ENCODE results near the gene UBC.
"Not testable (repeated sequence)": the region's sequence is repeated elsewhere in the genome, so short reads cannot be mapped to it uniquely, and the experiment has no call there.

Gene UBC

DNA sequence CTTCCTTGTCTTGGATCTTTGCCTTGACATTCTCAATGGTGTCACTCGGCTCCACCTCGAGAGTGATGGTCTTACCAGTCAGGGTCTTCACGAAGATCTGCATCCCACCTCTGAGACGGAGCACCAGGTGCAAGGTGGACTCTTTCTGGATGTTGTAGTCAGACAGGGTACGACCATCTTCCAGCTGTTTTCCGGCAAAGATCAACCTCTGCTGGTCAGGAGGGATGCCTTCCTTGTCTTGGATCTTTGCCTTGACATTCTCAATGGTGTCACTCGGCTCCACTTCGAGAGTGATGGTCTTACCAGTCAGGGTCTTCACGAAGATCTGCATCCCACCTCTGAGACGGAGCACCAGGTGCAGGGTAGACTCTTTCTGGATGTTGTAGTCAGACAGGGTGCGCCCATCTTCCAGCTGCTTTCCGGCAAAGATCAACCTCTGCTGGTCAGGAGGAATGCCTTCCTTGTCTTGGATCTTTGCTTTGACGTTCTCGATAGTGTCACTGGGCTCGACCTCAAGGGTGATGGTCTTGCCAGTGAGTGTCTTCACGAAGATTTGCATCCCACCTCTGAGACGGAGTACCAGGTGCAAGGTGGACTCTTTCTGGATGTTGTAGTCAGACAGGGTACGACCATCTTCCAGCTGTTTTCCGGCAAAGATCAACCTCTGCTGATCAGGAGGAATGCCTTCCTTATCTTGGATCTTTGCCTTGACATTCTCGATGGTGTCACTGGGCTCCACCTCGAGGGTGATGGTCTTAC is 1.7 kb downstream of the UBC start:
- peaks cover 55% of the 10 kb centered on the region for H3K4me1 Mint-ChIP-seq (ENCODE audit: low read depth)
- H3K4me3 Mint-ChIP-seq, result peak overlapping the region; percentile 95
- H3K9me3 Mint-ChIP-seq; H3K27me3 Mint-ChIP-seq (ENCODE audit: low read depth): not testable (repeated sequence)
- H3K27ac Mint-ChIP-seq, result peak overlapping the region; percentile 97
- peaks cover 43% of the 10 kb centered on the region for H3K36me3 Mint-ChIP-seq (ENCODE audit: low read depth)

DNA sequence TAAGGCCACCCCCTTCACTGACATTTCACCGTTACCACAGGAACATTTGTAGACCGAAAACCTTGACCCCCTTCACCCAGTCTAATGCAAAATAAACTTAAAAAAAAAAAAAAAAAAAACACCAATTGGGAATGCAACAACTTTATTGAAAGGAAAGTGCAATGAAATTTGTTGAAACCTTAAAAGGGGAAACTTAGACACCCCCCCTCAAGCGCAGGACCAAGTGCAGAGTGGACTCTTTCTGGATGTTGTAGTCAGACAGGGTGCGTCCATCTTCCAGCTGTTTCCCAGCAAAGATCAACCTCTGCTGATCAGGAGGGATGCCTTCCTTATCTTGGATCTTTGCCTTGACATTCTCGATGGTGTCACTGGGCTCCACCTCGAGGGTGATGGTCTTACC is 2.9 kb downstream of the UBC start:
- Mint-ChIP-seq H3K36me3 (ENCODE audit: low read depth) (peaks cover 43% of the 10 kb centered on the region), H3K4me1 (ENCODE audit: low read depth) (peaks cover 47% of the 10 kb centered on the region), H3K4me3 (peak overlapping the region; percentile 71), H3K27ac (peak overlapping the region; percentile 46)
- not testable (repeated sequence) for H3K9me3 Mint-ChIP-seq; H3K27me3 Mint-ChIP-seq (ENCODE audit: low read depth)

DNA sequence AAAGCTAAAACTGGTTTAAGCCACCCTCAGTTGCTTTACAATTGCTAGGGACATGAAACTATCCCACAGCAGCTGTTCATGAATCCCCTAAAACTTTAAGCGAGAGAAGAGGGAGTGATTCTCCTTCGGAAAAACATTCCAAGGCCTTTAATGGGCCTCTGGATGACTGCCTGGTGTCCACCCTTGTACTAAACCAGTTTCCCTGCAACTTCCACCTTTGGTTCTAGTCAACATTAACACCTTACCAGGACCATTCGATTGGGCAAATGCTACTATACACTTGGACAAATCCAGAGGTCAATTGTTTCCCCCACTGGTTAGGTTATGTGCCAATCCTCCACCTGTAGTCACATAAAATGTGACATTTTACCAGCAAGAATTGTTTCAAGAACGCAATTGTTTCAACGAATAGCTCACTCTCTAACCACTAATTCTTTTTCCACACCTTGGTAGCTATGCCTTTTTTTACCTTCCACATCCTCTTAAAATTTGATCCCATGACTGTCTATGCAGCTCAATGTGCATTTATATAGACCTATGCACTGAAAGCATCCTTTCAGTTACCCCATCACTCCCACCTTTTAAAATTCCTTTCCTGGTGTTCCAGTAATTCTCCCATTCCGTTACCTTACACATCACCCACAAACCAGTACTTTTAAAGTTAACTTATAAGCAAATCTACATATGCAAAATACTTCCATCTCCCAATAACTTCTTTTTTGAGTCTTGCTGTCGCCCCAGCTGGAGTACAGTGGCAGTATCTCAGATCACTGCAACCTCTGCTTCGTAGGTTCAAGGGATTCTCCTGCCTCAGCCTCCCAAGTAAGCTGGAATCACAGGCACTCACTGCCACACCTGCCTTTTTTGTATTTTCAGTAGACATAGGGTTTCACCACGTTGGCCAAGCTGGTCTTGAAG is 3.6 kb downstream of the UBC start:
- peaks cover 45% of the 10 kb centered on the region for H3K4me1 Mint-ChIP-seq (ENCODE audit: low read depth)
- peak overlapping the region; percentile 43 for H3K27ac Mint-ChIP-seq
- H3K4me3 Mint-ChIP-seq, result peak overlapping the region; percentile 71
- H3K9me3 Mint-ChIP-seq, result no peaks in the 10 kb centered on the region
- H3K27me3 Mint-ChIP-seq (ENCODE audit: low read depth), result no peaks in the 10 kb centered on the region
- peaks cover 43% of the 10 kb centered on the region for H3K36me3 Mint-ChIP-seq (ENCODE audit: low read depth)

DNA sequence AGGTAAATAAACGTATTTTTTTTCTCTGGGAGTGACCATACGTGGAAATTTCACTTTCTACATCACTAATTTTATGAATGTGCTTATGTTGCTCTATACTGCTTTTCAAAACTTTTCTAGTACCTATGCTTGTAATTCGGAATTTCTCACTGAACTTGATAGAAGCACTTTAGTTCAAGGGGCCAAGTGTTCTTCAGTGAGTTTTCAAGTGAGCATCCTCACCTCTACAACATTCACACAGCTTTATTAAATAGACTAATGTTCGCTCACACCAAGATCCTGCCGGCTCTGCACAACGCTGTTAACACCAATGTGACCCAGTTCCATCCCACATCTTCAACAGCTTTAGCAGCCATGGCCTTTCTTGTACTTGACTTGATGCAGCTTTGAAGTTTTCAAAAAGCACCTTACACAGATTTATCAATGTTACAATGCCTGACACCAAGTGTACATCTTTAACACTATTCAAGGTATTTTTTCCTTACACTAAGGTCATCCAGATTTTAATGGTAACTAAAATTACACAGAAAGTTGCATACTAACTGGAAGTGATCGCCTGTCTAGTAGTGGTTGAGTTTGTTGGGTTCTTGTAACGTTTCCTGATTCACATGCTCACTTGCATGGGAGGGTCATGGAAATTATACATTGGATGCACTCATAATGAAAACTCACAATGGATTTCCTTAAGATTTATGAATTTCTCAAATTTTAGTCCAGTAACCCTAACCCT is 4.5 kb downstream of the UBC start:
- H3K27ac Mint-ChIP-seq, result peak overlapping the region; percentile 42
- H3K36me3 Mint-ChIP-seq (ENCODE audit: low read depth), result peaks cover 43% of the 10 kb centered on the region
- no peaks in the 10 kb centered on the region for H3K9me3 Mint-ChIP-seq
- H3K27me3 Mint-ChIP-seq (ENCODE audit: low read depth), result no peaks in the 10 kb centered on the region
- H3K4me3 Mint-ChIP-seq, result peak overlapping the region; percentile 19
- peaks cover 40% of the 10 kb centered on the region for H3K4me1 Mint-ChIP-seq (ENCODE audit: low read depth)

DNA sequence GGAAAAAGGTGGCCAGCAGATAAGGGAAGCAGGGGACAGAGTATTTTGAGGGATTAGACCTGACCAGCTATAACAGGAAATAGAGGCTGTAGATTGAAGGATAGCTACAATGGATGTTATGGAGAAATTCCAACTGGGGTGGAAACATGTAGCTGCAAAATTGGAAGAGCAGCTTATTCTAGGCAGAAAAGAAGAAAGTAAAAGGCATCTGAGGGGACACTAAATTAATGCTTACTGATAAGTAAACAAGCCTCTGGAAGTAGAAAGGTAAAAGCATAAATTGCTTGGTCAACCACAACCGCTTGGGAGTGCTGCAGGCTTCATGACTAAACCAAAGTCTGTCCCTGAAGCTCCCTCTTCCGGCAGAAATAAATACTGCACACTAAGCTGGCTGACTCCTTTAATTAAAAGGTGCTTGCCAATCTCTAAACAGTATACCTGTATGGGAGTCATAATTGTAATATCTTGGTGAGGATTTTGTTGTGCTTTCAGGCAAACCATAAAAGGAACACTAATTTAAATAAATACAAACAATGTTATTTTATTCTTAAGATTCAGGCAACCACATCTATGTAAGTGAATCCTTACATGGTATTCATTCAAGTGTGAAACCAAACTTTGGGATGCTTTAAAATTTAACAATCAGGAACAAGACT is 7.7 kb downstream of the UBC start:
- H3K27ac Mint-ChIP-seq, result peak overlapping the region; percentile 32

DNA sequence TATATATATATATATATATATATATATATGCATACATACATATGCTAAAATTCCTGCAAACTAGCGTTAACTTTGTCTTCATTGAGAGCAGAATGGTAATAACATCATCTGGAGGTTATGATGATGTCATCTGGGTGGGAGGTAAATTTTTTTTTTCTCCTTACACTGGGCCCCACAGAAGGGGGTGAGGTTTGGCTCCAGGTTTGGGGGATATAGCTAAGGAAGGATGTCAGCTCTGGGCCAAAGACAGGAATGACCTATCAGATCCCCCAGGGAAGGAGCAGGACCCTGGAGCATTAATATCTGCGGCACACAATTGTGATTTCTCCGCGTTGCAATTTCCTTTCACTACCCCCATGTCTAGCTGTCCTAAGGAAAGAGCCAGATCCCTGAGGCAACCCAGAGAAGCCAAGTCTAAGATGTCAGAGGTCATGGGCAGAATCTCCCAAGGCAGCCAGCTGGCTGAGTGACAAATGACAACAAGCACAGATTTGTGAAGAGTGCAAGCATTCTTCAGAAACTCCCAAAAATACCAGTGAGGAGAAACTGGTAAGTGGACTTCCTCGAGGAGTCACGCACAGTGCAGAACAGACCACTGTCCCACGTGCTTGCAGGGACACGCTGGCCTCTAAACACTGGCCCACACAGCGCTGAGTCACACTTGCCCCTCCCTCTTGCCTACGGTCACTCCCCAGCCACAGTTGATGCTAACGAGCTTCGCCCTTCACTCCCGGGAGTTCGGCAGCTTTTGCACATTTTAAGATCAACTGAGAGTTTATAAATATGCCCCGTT is 9.9 kb downstream of the UBC start:
- Mint-ChIP-seq H3K9me3 (no peaks in the 10 kb centered on the region), H3K27me3 (ENCODE audit: low read depth) (no peaks in the 10 kb centered on the region), H3K4me3 (no peak overlapping the region), H3K36me3 (ENCODE audit: low read depth) (no peaks in the 10 kb centered on the region), H3K27ac (no peak overlapping the region), H3K4me1 (ENCODE audit: low read depth) (peaks cover 6% of the 10 kb centered on the region)

More for the DNA sequence above, 7.7 kb downstream of the UBC start:
- no peaks in the 10 kb centered on the region for H3K27me3 Mint-ChIP-seq (ENCODE audit: low read depth)
- no peaks in the 10 kb centered on the region for H3K9me3 Mint-ChIP-seq
- H3K4me3 Mint-ChIP-seq, result no peak overlapping the region
- peaks cover 20% of the 10 kb centered on the region for H3K36me3 Mint-ChIP-seq (ENCODE audit: low read depth)
- peaks cover 23% of the 10 kb centered on the region for H3K4me1 Mint-ChIP-seq (ENCODE audit: low read depth)

DNA sequence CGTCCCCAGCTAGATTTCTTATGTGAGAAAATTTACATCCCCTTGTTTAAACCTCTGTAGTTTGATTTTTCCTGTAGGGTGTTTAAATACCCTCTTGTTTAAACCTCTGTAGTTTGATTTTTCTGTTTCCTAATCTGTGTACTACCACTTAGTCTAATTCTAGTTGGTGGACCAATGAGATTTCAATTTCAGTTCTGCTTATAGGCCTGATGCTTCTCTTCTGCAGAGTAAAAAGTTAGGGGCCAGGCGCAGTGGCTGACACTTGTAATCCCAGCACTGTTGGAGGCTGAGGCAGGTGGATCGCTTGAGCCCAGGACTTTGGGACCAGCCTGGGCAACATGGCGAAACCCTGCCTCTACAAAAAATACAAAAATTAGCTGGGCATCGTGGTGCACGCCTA is 11.5 kb downstream of the UBC start:
- Mint-ChIP-seq H3K27me3 (ENCODE audit: low read depth) (peaks cover 5% of the 10 kb centered on the region), H3K4me3 (no peak overlapping the region), H3K9me3 (no peaks in the 10 kb centered on the region), H3K4me1 (ENCODE audit: low read depth) (peaks cover 17% of the 10 kb centered on the region), H3K36me3 (ENCODE audit: low read depth) (no peaks in the 10 kb centered on the region), H3K27ac (no peak overlapping the region)

DNA sequence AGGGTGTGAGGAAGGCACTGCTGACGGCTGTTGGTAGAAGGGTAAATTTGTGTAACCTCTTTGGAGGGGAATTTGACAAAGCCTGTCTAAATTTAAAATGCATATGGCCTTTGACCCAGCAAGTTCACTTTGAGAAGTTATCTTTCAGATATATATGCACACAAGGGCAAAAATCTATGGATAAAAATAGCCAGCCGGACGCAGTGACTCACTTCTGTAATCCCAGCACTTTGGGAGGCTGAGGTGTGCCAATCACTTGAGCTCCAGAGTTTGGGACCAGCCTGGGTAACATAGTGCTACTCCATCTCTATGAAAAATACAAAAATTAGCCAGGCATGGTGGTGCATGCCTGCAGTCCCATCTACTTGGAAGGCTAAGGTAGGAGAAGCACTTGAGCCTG is 13.4 kb downstream of the UBC start:
- H3K4me1 Mint-ChIP-seq (ENCODE audit: low read depth), result peaks cover 12% of the 10 kb centered on the region
- H3K36me3 Mint-ChIP-seq (ENCODE audit: low read depth), result no peaks in the 10 kb centered on the region
- no peak overlapping the region for H3K4me3 Mint-ChIP-seq
- H3K9me3 Mint-ChIP-seq, result no peaks in the 10 kb centered on the region
- no peak overlapping the region for H3K27ac Mint-ChIP-seq
- H3K27me3 Mint-ChIP-seq (ENCODE audit: low read depth), result peaks cover 5% of the 10 kb centered on the region

DNA sequence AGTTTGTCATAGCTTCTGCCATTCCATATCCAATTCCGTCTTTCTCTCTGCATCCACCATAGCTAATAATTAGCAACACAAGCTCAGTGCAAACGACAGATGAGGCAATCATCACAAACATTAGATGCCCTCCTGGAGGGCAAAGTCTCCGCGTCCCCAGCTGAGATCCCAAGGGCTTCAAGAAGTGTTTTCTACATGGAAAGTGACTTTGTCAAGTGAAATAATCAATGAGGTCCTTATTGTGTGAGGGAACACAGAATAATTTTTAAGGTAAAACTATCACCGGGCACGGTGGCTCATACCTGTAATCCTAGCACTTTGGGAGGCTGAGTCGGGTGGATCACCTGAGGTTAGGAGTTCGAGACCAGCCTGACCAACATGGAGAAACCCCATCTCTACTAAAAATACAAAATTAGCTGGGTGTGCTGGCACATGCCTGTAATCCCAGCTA is 14.1 kb downstream of the UBC start:
- not testable (repeated sequence) for H3K36me3 Mint-ChIP-seq (ENCODE audit: low read depth); H3K27ac Mint-ChIP-seq; H3K4me3 Mint-ChIP-seq; H3K27me3 Mint-ChIP-seq (ENCODE audit: low read depth); H3K9me3 Mint-ChIP-seq
- H3K4me1 Mint-ChIP-seq (ENCODE audit: low read depth), result peaks cover 12% of the 10 kb centered on the region

DNA sequence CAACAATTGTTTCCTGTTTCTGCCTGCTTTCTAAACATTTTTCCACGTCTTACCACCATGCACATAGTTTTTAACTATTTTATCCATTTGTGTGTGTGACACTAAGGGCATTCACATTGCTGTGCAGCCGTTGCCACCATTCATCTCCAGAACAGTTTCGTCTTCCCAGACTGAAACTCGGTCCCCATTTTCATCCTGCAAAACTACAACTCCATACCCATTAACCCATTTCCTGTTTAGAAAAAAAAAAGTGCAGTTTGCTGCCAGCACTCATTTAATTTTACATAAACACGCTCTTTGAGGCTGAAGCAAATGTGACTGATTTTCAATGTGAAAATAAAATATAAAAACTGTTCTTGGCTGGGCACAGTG is 15.5 kb downstream of the UBC start:
- Mint-ChIP-seq H3K4me3 (no peak overlapping the region), H3K27ac (no peak overlapping the region), H3K36me3 (ENCODE audit: low read depth) (no peaks in the 10 kb centered on the region), H3K9me3 (no peaks in the 10 kb centered on the region), H3K27me3 (ENCODE audit: low read depth) (peaks cover 5% of the 10 kb centered on the region), H3K4me1 (ENCODE audit: low read depth) (peaks cover 14% of the 10 kb centered on the region)

DNA sequence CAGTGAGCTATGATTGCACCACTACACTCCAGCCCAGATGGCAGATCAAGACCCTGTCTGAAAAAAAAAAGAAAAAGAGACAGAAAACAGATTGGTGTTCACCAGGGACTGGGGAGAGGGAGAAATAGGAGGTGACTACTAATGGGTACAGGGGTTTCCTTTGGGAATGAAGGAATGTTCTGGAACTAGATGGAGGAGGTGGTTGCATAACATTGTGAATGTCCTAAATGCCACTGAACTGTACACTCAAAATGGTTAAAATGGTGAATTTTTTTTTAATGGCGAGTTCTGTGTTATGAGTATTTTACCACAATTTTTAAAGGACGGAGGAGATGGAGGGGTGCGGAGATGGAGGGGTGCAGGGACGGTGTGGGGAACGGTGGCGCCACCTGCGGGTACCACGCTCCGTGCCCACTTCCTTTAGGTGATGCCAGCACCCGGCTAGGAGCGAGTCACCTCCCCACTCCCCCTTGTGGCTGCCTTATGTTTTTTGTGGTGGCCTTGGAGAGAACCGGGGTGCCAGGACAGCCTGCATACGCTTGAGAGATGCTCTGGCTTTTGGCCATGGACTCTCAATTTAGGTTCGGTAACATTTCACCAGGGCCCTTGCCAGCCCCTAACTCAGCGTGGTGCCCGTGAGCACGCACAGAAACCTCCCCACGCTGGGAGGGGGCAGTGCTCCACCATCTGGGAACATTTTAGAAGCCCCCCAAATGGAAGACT is 16.1 kb downstream of the UBC start:
- H3K4me3 Mint-ChIP-seq, result no peak overlapping the region
- H3K27ac Mint-ChIP-seq, result no peak overlapping the region
- no peaks in the 10 kb centered on the region for H3K36me3 Mint-ChIP-seq (ENCODE audit: low read depth)
- peaks cover 5% of the 10 kb centered on the region for H3K27me3 Mint-ChIP-seq (ENCODE audit: low read depth)
- peaks cover 18% of the 10 kb centered on the region for H3K4me1 Mint-ChIP-seq (ENCODE audit: low read depth)
- H3K9me3 Mint-ChIP-seq, result no peaks in the 10 kb centered on the region

DNA sequence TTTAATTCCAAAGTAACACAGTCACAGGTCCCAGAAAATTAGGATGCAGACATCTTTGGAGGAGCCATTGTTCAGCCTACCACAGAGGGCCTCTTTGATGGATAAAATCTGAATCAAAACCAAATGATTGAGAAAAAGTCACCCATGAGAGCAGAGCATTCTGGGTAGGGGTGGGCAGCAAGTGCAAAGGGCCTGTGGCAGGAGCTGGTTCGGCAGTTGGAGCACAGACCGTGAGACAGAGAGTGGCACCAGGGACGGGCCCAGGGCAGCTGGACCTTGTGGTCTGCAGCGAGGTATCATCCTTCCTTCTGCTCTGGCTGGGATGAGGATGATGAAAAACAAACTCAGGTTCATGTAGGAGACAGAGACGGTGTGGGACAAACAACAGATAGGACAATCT is 18.0 kb downstream of the UBC start:
- H3K27ac Mint-ChIP-seq, result no peak overlapping the region

More for the DNA sequence above, 18.0 kb downstream of the UBC start:
- H3K9me3 Mint-ChIP-seq, result no peaks in the 10 kb centered on the region
- H3K4me1 Mint-ChIP-seq (ENCODE audit: low read depth), result peaks cover 19% of the 10 kb centered on the region
- H3K4me3 Mint-ChIP-seq, result no peak overlapping the region
- no peaks in the 10 kb centered on the region for H3K36me3 Mint-ChIP-seq (ENCODE audit: low read depth)
- H3K27me3 Mint-ChIP-seq (ENCODE audit: low read depth), result peaks cover 5% of the 10 kb centered on the region
